SK-N-SH (cell line): ENCODE results near the gene RHOBTB3. TPM values are rescaled to one million over a fixed set of nuclear protein-coding genes. Genes with fewer than 3 reads are reported as not detected.

Experiments used
- CTCF ChIA-PET: fragments of 300-600, 350-600 bp; formaldehyde crosslinking; extraction: SDS; loops from one replicate; lab custom pipeline; 2021; lab: Yijun Ruan, JAX
- POLR2A ChIA-PET: fragments of 350-600 bp; sonication (Branson Sonifier 250); formaldehyde crosslinking; extraction: SDS; loops from one replicate; lab custom pipeline; 2020; ENCODE audit warnings: antibody characterized with exemption, inconsistent platforms; lab: Yijun Ruan, JAX
- DNase-seq: peaks from one replicate; pipeline ENCODE4 v3.0.0; 2012
- H2AFZ ChIP-seq: fragments of 200-600 bp; sonication (generic); 2 replicates; pipeline ENCODE4 v1.8.1; 2016; ENCODE audit warnings: antibody characterized with exemption, mild to moderate bottlenecking, low read depth
- H3F3A ChIP-seq: fragments of 200-600 bp; sonication (generic); replicated peaks from 2 replicates; pipeline ENCODE3; 2016; ENCODE audit warnings: antibody characterized with exemption, mild to moderate bottlenecking; ENCODE audit not compliant: insufficient read depth
- H3K27ac ChIP-seq, 2 experiments: fragments of 200-500 bp in 1 of 2; fragments of 200-600 bp in 1 of 2; sonication (Bioruptor generic) in 1 of 2; sonication (generic), shearing (Covaris generic) in 1 of 2; 2 replicates each; pipeline versions ENCODE4 v1.5.1 to v1.6.1; 2014 to 2016; ENCODE audit warnings: low read depth in 2 of 2, inconsistent platforms in 1 of 2, low read length in 1 of 2, mild to moderate bottlenecking in 1 of 2, mixed read lengths in 1 of 2
- H3K27me3 ChIP-seq: fragments of 200-600 bp; sonication (generic), shearing (Covaris generic); 2 replicates; pipeline ENCODE4 v1.6.1; 2016; ENCODE audit warnings: mixed run types; ENCODE audit not compliant: insufficient read depth
- H3K36me3 ChIP-seq, 2 experiments: fragments of 200-500 bp in 1 of 2; fragments of 200-600 bp in 1 of 2; sonication (Bioruptor generic) in 1 of 2; sonication (generic) in 1 of 2; replicated peaks in 1 of 2; 2 replicates each; pipeline versions ENCODE3 to v1.5.1; 2014 to 2016; ENCODE audit warnings: low read length in 1 of 2, mild to moderate bottlenecking in 1 of 2; ENCODE audit not compliant: insufficient read depth in 2 of 2, control insufficient read depth in 1 of 2
- H3K4me1 ChIP-seq, 2 experiments: fragments of 200-500 bp in 1 of 2; fragments of 200-600 bp in 1 of 2; sonication (Bioruptor generic) in 1 of 2; sonication (generic), shearing (Covaris generic) in 1 of 2; 2 replicates each; pipeline versions ENCODE4 v1.5.1 to v1.6.1; 2014 to 2016; ENCODE audit warnings: low read depth in 1 of 2, low read length in 1 of 2, mixed run types in 1 of 2; ENCODE audit not compliant: insufficient read depth in 2 of 2, control insufficient read depth in 1 of 2
- H3K4me2 ChIP-seq: fragments of 200-600 bp; sonication (generic), shearing (Covaris generic); 2 replicates; pipeline ENCODE4 v1.6.1; 2017; ENCODE audit warnings: mixed run types
- H3K4me3 ChIP-seq, 2 experiments: fragments of 200-500 bp in 1 of 2; fragments of 200-600 bp in 1 of 2; sonication (Bioruptor generic) in 1 of 2; sonication (generic), shearing (Covaris generic) in 1 of 2; 2 replicates each; pipeline versions ENCODE4 v1.5.1 to v1.8.1; 2014 to 2016; ENCODE audit warnings: low read depth in 2 of 2, inconsistent platforms in 1 of 2, low read length in 1 of 2, mild to moderate bottlenecking in 1 of 2, mixed read lengths in 1 of 2, moderate library complexity in 1 of 2
- H3K79me2 ChIP-seq: fragments of 200-600 bp; sonication (generic); 2 replicates; pipeline ENCODE4 v1.8.1; 2017; ENCODE audit warnings: mild to moderate bottlenecking; ENCODE audit not compliant: insufficient read depth
- H3K9ac ChIP-seq: fragments of 200-600 bp; sonication (generic); 2 replicates; pipeline ENCODE4 v1.6.1; 2017; ENCODE audit warnings: mixed run types
- H3K9me2 ChIP-seq: fragments of 200-600 bp; sonication (generic); 2 replicates; pipeline ENCODE4 v1.6.1; 2017; ENCODE audit warnings: mixed run types
- H3K9me3 ChIP-seq: fragments of 200-600 bp; sonication (generic); 2 replicates; pipeline ENCODE4 v1.6.1; 2017; ENCODE audit warnings: mixed run types, mild to moderate bottlenecking, moderate library complexity
- H4K20me1 ChIP-seq: fragments of 200-600 bp; sonication (generic); 2 replicates; pipeline ENCODE4 v1.6.1; 2017; ENCODE audit warnings: mild to moderate bottlenecking, mixed run types; ENCODE audit not compliant: insufficient read depth
- ELF1 ChIP-seq: IDR thresholded peaks from 2 replicates; pipeline ENCODE4 v1.4.0; 2012
- FOSL2 ChIP-seq: IDR thresholded peaks from 2 replicates; pipeline ENCODE4 v1.4.0; 2012; ENCODE audit warnings: low read depth, mild to moderate bottlenecking, moderate library complexity, borderline replicate concordance
- FOXM1 ChIP-seq: IDR thresholded peaks from 2 replicates; pipeline ENCODE4 v1.4.0; 2012; ENCODE audit warnings: low read depth, mild to moderate bottlenecking
- GATA2 ChIP-seq: sonication (generic); formaldehyde crosslinking; IDR thresholded peaks from 2 replicates; pipeline ENCODE4 v1.5.0; 2020; ENCODE audit warnings: mild to moderate bottlenecking, missing genetic modification reagents
- MEF2A ChIP-seq: IDR thresholded peaks from 2 replicates; pipeline ENCODE4 v1.4.0; 2012; ENCODE audit warnings: low read depth, borderline replicate concordance
- NFIC ChIP-seq: IDR thresholded peaks from 2 replicates; pipeline ENCODE4 v1.4.0; 2012; ENCODE audit warnings: borderline replicate concordance
- POLR2AphosphoS5 ChIP-seq: IDR thresholded peaks from 2 replicates; pipeline ENCODE4 v1.6.1; 2012; ENCODE audit warnings: low read depth, low read length
- RFX5 ChIP-seq: IDR thresholded peaks from 2 replicates; pipeline ENCODE4 v1.6.1; 2012; ENCODE audit warnings: mild to moderate bottlenecking, improper control_type of control experiment, low read length
- TEAD4 ChIP-seq: IDR thresholded peaks from 2 replicates; pipeline ENCODE4 v1.4.0; 2012; ENCODE audit warnings: mild to moderate bottlenecking, borderline replicate concordance; ENCODE audit not compliant: insufficient read depth
- YY1 ChIP-seq: IDR thresholded peaks from 2 replicates; pipeline ENCODE4 v1.4.0; 2012; ENCODE audit warnings: low read depth, mild to moderate bottlenecking
- ZBTB33 ChIP-seq: IDR thresholded peaks from 2 replicates; pipeline ENCODE4 v1.4.0; 2012; ENCODE audit warnings: low read depth, borderline replicate concordance
- WGBS: methylation state at CpG from one replicate; pipeline ENCODE4 v1.1.6; 2017; ENCODE audit warnings: low lambda C conversion rate; 5-methylcytosine and 5-hydroxymethylcytosine counted together
- polyA plus RNA-seq, 3 experiments: library from polyadenylated mRNA; depleted of rRNA; stranded (reverse); fragments of >200 nt; gene quantifications; 2 replicates each; pipeline ENCODE4 v1.2.3, GENCODE V29; 2012

Gene RHOBTB3
- polyA plus RNA-seq, 1 of the 3 experiments (the other 2 are of a cell fraction): 59.3 TPM

DNA sequence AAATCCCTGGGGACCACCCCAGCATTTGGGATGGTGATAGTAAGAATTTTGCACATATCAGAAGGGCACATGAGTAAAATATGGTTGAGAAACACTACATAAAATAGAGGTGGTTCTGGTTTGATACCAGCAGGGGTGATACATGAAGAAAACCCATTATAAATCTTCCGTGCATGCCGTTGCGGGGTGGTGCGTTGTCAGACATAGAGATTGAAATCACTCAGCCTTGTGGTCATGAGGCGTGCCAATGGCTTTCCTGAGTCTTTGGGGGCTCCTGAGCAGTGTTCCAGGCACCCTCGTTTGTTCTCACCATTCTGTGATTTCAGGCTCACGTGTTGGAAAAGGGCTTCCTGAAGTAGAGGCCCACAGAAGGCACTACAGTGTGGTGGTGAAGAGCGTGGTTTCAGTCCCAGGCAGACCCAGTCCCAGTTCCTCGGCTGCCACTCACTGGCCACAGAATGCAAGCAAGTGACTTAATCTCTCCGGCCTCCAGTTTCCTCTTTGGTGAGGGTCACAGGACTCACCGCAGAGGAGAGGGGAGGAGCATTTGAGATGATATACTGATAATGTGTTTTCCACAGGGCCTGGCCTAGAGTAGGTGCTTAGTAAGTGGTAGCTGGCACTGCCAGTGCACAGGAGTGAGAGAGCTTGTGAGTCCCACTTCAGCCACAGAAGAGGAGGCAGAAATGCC, 111.9 kb downstream of the RHOBTB3 start:
- Histone ChIP-seq H3F3A (no peaks in the 10 kb centered on the region), H2AFZ (no peak overlapping the region), H3K27ac (no peak overlapping the region), H3K27me3 (no peaks in the 10 kb centered on the region), H4K20me1 (no peaks in the 10 kb centered on the region), H3K79me2 (no peaks in the 10 kb centered on the region), H3K9ac (no peak overlapping the region), H3K9me2 (no peaks in the 10 kb centered on the region), H3K4me1 (peaks cover 0 to 3% of the 10 kb centered on the region in 2 experiments; a peak in 2 of 4 replicates), H3K9me3 (no peaks in the 10 kb centered on the region), H3K36me3 (no peaks in the 10 kb centered on the region), H3K4me2 (no peak overlapping the region), H3K4me3 (no peak overlapping the region; a peak in 1 of 4 replicates)
- 84% methylated on average over 11 of the region's 11 CpGs for WGBS
- no peak for TF ChIP-seq GATA2 (CRISPR knock-in tag)
- POLR2A ChIA-PET: no interaction called here
- DNase-seq: no peak
- CTCF ChIA-PET: interaction anchor here (0.8 to 12.2 kb wide), 5 partner anchors 9 to 199 kb away, joined by 3 to 139 read pairs (median 3); partner anchors contain the start of genes GLRX and RFESD

- Histone ChIP-seq H3K9ac (no peak overlapping the region), H3F3A (no peaks in the 10 kb centered on the region), H2AFZ (no peak overlapping the region), H3K9me2 (no peaks in the 10 kb centered on the region), H3K27ac (no peak overlapping the region), H3K4me1 (peaks cover 3% of the 10 kb centered on the region in 2 experiments; a peak in 2 of 4 replicates), H3K9me3 (no peaks in the 10 kb centered on the region), H3K79me2 (no peaks in the 10 kb centered on the region), H3K27me3 (no peaks in the 10 kb centered on the region), H4K20me1 (no peaks in the 10 kb centered on the region), H3K4me2 (no peak overlapping the region), H3K4me3 (no peak overlapping the region)
- no peak for DNase-seq
- CTCF ChIA-PET: interaction anchor here (0.6 to 12.2 kb wide), 10 partner anchors 9 to 478 kb away, joined by 3 to 139 read pairs (median 4); partner anchors contain the start of genes GLRX and RFESD
- 80% methylated on average over 3 of the region's 3 CpGs for WGBS
- POLR2A ChIA-PET: no interaction called here
- no peak for TF ChIP-seq MEF2A
- no peak for TF ChIP-seq NFIC
- TF ChIP-seq RFX5: no peak
- no peak for TF ChIP-seq ELF1
- no peak for TF ChIP-seq YY1
- TF ChIP-seq POLR2AphosphoS5: no peak
- no peak for TF ChIP-seq GATA2 (CRISPR knock-in tag)
- no peak for TF ChIP-seq TEAD4
- no peak for TF ChIP-seq FOXM1
- TF ChIP-seq FOSL2: no peak
- no peak for TF ChIP-seq ZBTB33
- TF ChIP-seq, all 33 proteins: peak for 0
- no peaks in the 10 kb centered on the region for H3K36me3 ChIP-seq
Observed at GRCh38 chr5:95843733-95844223, 112.6 kb downstream of the RHOBTB3 start.
